Measurements from ENCODE around the gene PLBD2.

GRCh38 chr12:113326775-113327395 lies 31.5 kb upstream of the PLBD2 start:
- no peak for TF ChIP-seq CTCF (IDR thresholded peaks at IDR 0.05)
- no peak for TF ChIP-seq POLR2A (IDR thresholded peaks at IDR 0.05)
